ENCODE data around the gene STK4. TPM values are rescaled to one million over a fixed set of nuclear protein-coding genes. Genes with fewer than 3 reads are reported as not detected.

STK4 gene
- total and polyA plus RNA-seq, 2 of the 4 experiments (the other 2 are of a cell fraction): 10.2 to 22.2 TPM

- no peaks in the 10 kb centered on the region for H3K9me3 ChIP-seq (ENCODE audit: control insufficient read depth, insufficient read depth, low read length)
- H3K23ac ChIP-seq (ENCODE audit: low read depth, low read length): no peak overlapping the region
- H2BK15ac ChIP-seq (ENCODE audit: low read depth, low read length): no peak overlapping the region
- no peak overlapping the region; the same call in 1 of the 2 replicates for H3K18ac ChIP-seq (ENCODE audit: low read depth, low read length)
- H4K5ac ChIP-seq (ENCODE audit: low read depth, low read length): no peak overlapping the region
- no peak overlapping the region for H2AFZ ChIP-seq (replicated peaks; ENCODE audit: low read length, poor library complexity)
- H3K79me1 ChIP-seq (ENCODE audit: low read depth in 1 of 2, low read length in 2 of 2): peaks cover 16 to 34% of the 10 kb centered on the region in 2 experiments
- H2BK5ac ChIP-seq (ENCODE audit: low read depth, low read length, poor library complexity, severe bottlenecking): no peak overlapping the region
- H3K27me3 ChIP-seq (ENCODE audit: control insufficient read depth, insufficient read depth, low read length): no peaks in the 10 kb centered on the region
- H3K4me3 ChIP-seq (ENCODE audit: insufficient read depth, low read depth, low read length): no peak overlapping the region
- peaks cover 14% of the 10 kb centered on the region; the same call in 1 of the 2 replicates for H4K20me1 ChIP-seq (ENCODE audit: insufficient read depth, low read length)
- no TSS peak for BruUV-seq (replicated peaks)
- H3K27ac ChIP-seq (ENCODE audit: insufficient read depth, low read length): no peak overlapping the region
- CTCF ChIA-PET: no interaction called here
- H2BK20ac ChIP-seq (ENCODE audit: low read depth, low read length): no peak overlapping the region
- WGBS, 2 experiments (ENCODE audit: extremely low coverage in 2 of 2, insufficient read length in 1 of 2): 30% methylated on average over 2 of the region's 4 CpGs; no CpG with 5 or more reads in 1 of the 2 experiments
- H3K14ac ChIP-seq (replicated peaks; ENCODE audit: low read depth, low read length): no peak overlapping the region
- peak overlapping the region; percentile 75 to 83; a peak in 3 of 4 replicates for H4K8ac ChIP-seq (ENCODE audit: low read depth in 2 of 2, low read length in 2 of 2)
- POLR2A ChIA-PET (ENCODE audit: unreplicated experiment): interaction anchor here (0.5 kb wide), 1 partner anchor 150 kb away, joined by 3 read pairs; no protein-coding TSS in a partner anchor
- peak; percentile 20 for DNase-seq
- intact Hi-C loops (cut with micrococcal nuclease): loop anchor here (5.0 to 10.0 kb wide), 2 partner anchors 814 to 1726 kb away; partner anchors contain the start of gene TP53RK
- no peak overlapping the region for H3K56ac ChIP-seq (ENCODE audit: extremely low read depth, insufficient read depth, low read length)
- TF ChIP-seq MAZ (IDR thresholded peaks at IDR 0.05; ENCODE audit: borderline replicate concordance, low read depth, low read length) (no peak), BHLHE40 (IDR thresholded peaks at IDR 0.05; ENCODE audit: low read depth, low read length) (no peak), MAFK (IDR thresholded peaks at IDR 0.05; ENCODE audit: low read depth, low read length) (no peak), RCOR1 (IDR thresholded peaks at IDR 0.05; ENCODE audit: insufficient replicate concordance, low read length) (no peak), RAD21 (IDR thresholded peaks at IDR 0.05; ENCODE audit: low read length) (no peak), NFE2L2 (IDR thresholded peaks at IDR 0.05; ENCODE audit: low read depth, low read length) (no peak), MXI1 (IDR thresholded peaks at IDR 0.05; ENCODE audit: borderline replicate concordance, low read depth, low read length) (no peak), CHD1 (IDR thresholded peaks at IDR 0.05; ENCODE audit: low read depth, low read length) (no peak), USF2 (IDR thresholded peaks at IDR 0.05; ENCODE audit: low read depth, low read length) (no peak), RFX5 (IDR thresholded peaks at IDR 0.05; ENCODE audit: low read depth, low read length) (no peak), CTCF (conservative IDR thresholded peaks at IDR 0.05; ENCODE audit: low read depth, low read length) (no peak)
- TF ChIP-seq, protein P1, sequence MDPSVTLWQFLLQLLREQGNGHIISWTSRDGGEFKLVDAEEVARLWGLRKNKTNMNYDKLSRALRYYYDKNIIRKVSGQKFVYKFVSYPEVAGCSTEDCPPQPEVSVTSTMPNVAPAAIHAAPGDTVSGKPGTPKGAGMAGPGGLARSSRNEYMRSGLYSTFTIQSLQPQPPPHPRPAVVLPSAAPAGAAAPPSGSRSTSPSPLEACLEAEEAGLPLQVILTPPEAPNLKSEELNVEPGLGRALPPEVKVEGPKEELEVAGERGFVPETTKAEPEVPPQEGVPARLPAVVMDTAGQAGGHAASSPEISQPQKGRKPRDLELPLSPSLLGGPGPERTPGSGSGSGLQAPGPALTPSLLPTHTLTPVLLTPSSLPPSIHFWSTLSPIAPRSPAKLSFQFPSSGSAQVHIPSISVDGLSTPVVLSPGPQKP (IDR thresholded peaks at IDR 0.05; ENCODE audit: borderline replicate concordance, low read depth, low read length): no peak
- in situ Hi-C loops (cut with MboI; ENCODE audit: low sequenced_read_pairs): no loop called here
- no peak overlapping the region for H3K9ac ChIP-seq (ENCODE audit: low read depth, low read length)
- no peak overlapping the region for H2BK120ac ChIP-seq (ENCODE audit: low read depth, low read length)
- H3K4ac ChIP-seq (ENCODE audit: low read depth, low read length): no peak overlapping the region; the same call in 1 of the 2 replicates
- H3K9me1 ChIP-seq (ENCODE audit: insufficient read depth, low read length): peaks cover 6% of the 10 kb centered on the region
- H2AK5ac ChIP-seq (ENCODE audit: low read depth, low read length): no peak overlapping the region
- H3K36me3 ChIP-seq (ENCODE audit: control insufficient read depth, insufficient read depth, low read length): peaks cover 3% of the 10 kb centered on the region
- H4K91ac ChIP-seq (ENCODE audit: insufficient read depth, low read depth, low read length): no peak overlapping the region
- no peak overlapping the region for H2AK9ac ChIP-seq (replicated peaks; ENCODE audit: low read depth, low read length, poor library complexity)
- dilution Hi-C loops (cut with HindIII; ENCODE audit: low sequenced_read_pairs, unreplicated experiment): no loop called here
- H3K4me2 ChIP-seq (ENCODE audit: low read depth, low read length): no peak overlapping the region
- no peak for ATAC-seq (ENCODE audit: low read depth)
- H3K4me1 ChIP-seq (ENCODE audit: control insufficient read depth, insufficient read depth, low read length): peaks cover 5% of the 10 kb centered on the region
Measured at GRCh38 chr20:44961011-44961869, 5.1 kb upstream of the STK4 start.
